Measurements from ENCODE around the gene CKLF. TPM values are rescaled to one million over a fixed set of nuclear protein-coding genes. Genes with fewer than 3 reads are reported as not detected.

The CKLF gene
- polyA plus RNA-seq, 1 of the 3 experiments (the other 2 are of a cell fraction), result 211 TPM

GRCh38 chr16:66523861-66524354 lies 28.5 kb upstream of the CKLF start:
- no peak overlapping the region for H3K4me3 ChIP-seq (ENCODE audit: low read depth in 2 of 2, low read length in 1 of 2)
- 93% methylated on average over 8 of the region's 9 CpGs for WGBS (ENCODE audit: low lambda C conversion rate)
- no peaks in the 10 kb centered on the region for H3K4me1 ChIP-seq (ENCODE audit: control insufficient read depth in 1 of 2, insufficient read depth in 2 of 2, low read depth in 1 of 2, low read length in 1 of 2)
- H3K36me3 ChIP-seq (replicated peaks in 1 of 2; ENCODE audit: control insufficient read depth in 1 of 2, insufficient read depth in 2 of 2, low read length in 1 of 2), result peaks cover 3 to 21% of the 10 kb centered on the region in 2 experiments
- H3K9ac ChIP-seq, result no peak overlapping the region
- no peaks in the 10 kb centered on the region for H3K27me3 ChIP-seq (ENCODE audit: insufficient read depth)
- no peaks in the 10 kb centered on the region for H3K9me2 ChIP-seq
- CTCF ChIA-PET, result interaction anchor here (1.5 kb wide), 1 partner anchor 8 kb away, joined by 3 read pairs; no protein-coding TSS in a partner anchor
- H3K4me2 ChIP-seq, result no peak overlapping the region
- H3F3A ChIP-seq (replicated peaks; ENCODE audit: insufficient read depth), result no peaks in the 10 kb centered on the region
- no peak overlapping the region for H2AFZ ChIP-seq (ENCODE audit: low read depth)
- POLR2A ChIA-PET, result no interaction called here
- TF ChIP-seq TEAD4 (IDR thresholded peaks at IDR 0.05; ENCODE audit: borderline replicate concordance, insufficient read depth) (no peak), CHD2 (IDR thresholded peaks at IDR 0.05; ENCODE audit: low read length, partially characterized antibody) (no peak), USF2 (IDR thresholded peaks at IDR 0.05; ENCODE audit: borderline replicate concordance, low read depth, low read length) (no peak)
- no peaks in the 10 kb centered on the region for H3K79me2 ChIP-seq (ENCODE audit: insufficient read depth)
- no peaks in the 10 kb centered on the region for H4K20me1 ChIP-seq (ENCODE audit: insufficient read depth)
- H3K27ac ChIP-seq (ENCODE audit: low read depth in 2 of 2, low read length in 1 of 2), result no peak overlapping the region
- no peak for DNase-seq
- no peaks in the 10 kb centered on the region for H3K9me3 ChIP-seq

- Histone ChIP-seq H3K9me3 (no peaks in the 10 kb centered on the region), H3K4me3 (ENCODE audit: low read depth in 2 of 2, low read length in 1 of 2) (no peak overlapping the region), H3K79me2 (ENCODE audit: insufficient read depth) (no peaks in the 10 kb centered on the region), H3K27ac (ENCODE audit: low read depth in 2 of 2, low read length in 1 of 2) (no peak overlapping the region), H3K4me2 (no peak overlapping the region), H3K9me2 (no peaks in the 10 kb centered on the region), H2AFZ (ENCODE audit: low read depth) (no peak overlapping the region), H3K4me1 (ENCODE audit: control insufficient read depth in 1 of 2, insufficient read depth in 2 of 2, low read depth in 1 of 2, low read length in 1 of 2) (no peaks in the 10 kb centered on the region), H3K27me3 (ENCODE audit: insufficient read depth) (no peaks in the 10 kb centered on the region), H3K36me3 (replicated peaks in 1 of 2; ENCODE audit: control insufficient read depth in 1 of 2, insufficient read depth in 2 of 2, low read length in 1 of 2) (peaks cover 5 to 27% of the 10 kb centered on the region in 2 experiments), H4K20me1 (ENCODE audit: insufficient read depth) (no peaks in the 10 kb centered on the region), H3F3A (replicated peaks; ENCODE audit: insufficient read depth) (no peaks in the 10 kb centered on the region), H3K9ac (no peak overlapping the region)
- no peak for DNase-seq
- 86% methylated on average over 6 of the region's 6 CpGs for WGBS (ENCODE audit: low lambda C conversion rate)
- POLR2A ChIA-PET, result no interaction called here
- CTCF ChIA-PET, result interaction anchor here (1.5 kb wide), 1 partner anchor 9 kb away, joined by 3 read pairs; no protein-coding TSS in a partner anchor
- no peak for TF ChIP-seq JUND (IDR thresholded peaks at IDR 0.05)
- TF ChIP-seq MEF2A (IDR thresholded peaks at IDR 0.05; ENCODE audit: borderline replicate concordance, low read depth), result no peak
- TF ChIP-seq CHD2 (IDR thresholded peaks at IDR 0.05; ENCODE audit: low read length, partially characterized antibody), result no peak
- no peak for TF ChIP-seq PBX3 (IDR thresholded peaks at IDR 0.05)
Measured at GRCh38 chr16:66524601-66525164, 27.7 kb upstream of the CKLF start.

GRCh38 chr16:66525396-66526180 lies 26.8 kb upstream of the CKLF start:
- Histone ChIP-seq H3K4me2 (no peak overlapping the region), H3K9me2 (no peaks in the 10 kb centered on the region), H3K9me3 (no peaks in the 10 kb centered on the region), H3K79me2 (ENCODE audit: insufficient read depth) (no peaks in the 10 kb centered on the region), H3K4me1 (ENCODE audit: control insufficient read depth in 1 of 2, insufficient read depth in 2 of 2, low read depth in 1 of 2, low read length in 1 of 2) (no peaks in the 10 kb centered on the region), H3K27me3 (ENCODE audit: insufficient read depth) (no peaks in the 10 kb centered on the region), H3K27ac (ENCODE audit: low read depth in 2 of 2, low read length in 1 of 2) (no peak overlapping the region), H3F3A (replicated peaks; ENCODE audit: insufficient read depth) (no peaks in the 10 kb centered on the region), H4K20me1 (ENCODE audit: insufficient read depth) (no peaks in the 10 kb centered on the region), H3K4me3 (ENCODE audit: low read depth in 2 of 2, low read length in 1 of 2) (no peak overlapping the region), H3K9ac (no peak overlapping the region), H2AFZ (ENCODE audit: low read depth) (no peak overlapping the region), H3K36me3 (replicated peaks in 1 of 2; ENCODE audit: control insufficient read depth in 1 of 2, insufficient read depth in 2 of 2, low read length in 1 of 2) (peaks cover 11 to 34% of the 10 kb centered on the region in 2 experiments)
- 87% methylated on average over 7 of the region's 9 CpGs for WGBS (ENCODE audit: low lambda C conversion rate)
- no peak for DNase-seq
- ChIA-PET CTCF (no interaction called here), POLR2A (no interaction called here)
- no peak for TF ChIP-seq EZH2phosphoT487 (IDR thresholded peaks at IDR 0.05; ENCODE audit: borderline replicate concordance, low read depth)
- no peak for TF ChIP-seq GATA2 (CRISPR knock-in tag; IDR thresholded peaks at IDR 0.05)
- no peak for TF ChIP-seq ZBTB33 (IDR thresholded peaks at IDR 0.05; ENCODE audit: borderline replicate concordance, low read depth)
- TF ChIP-seq REST (IDR thresholded peaks at IDR 0.05; ENCODE audit: low read depth, low read length), result no peak
- TF ChIP-seq RAD21 (IDR thresholded peaks at IDR 0.05; ENCODE audit: low read length), result no peak

Measured in SK-N-SH (cell line).